ENCODE measurements around the gene PTH2R. TPM values are rescaled to one million over a fixed set of nuclear protein-coding genes. Genes with fewer than 3 reads are reported as not detected.
"Not testable (repeated sequence)": the region's sequence is repeated elsewhere in the genome, so short reads cannot be mapped to it uniquely, and the experiment has no call there.

The PTH2R gene
- total RNA-seq, 2 donors from 2014 or later, result 0.37 TPM; not detected in 1

DNA sequence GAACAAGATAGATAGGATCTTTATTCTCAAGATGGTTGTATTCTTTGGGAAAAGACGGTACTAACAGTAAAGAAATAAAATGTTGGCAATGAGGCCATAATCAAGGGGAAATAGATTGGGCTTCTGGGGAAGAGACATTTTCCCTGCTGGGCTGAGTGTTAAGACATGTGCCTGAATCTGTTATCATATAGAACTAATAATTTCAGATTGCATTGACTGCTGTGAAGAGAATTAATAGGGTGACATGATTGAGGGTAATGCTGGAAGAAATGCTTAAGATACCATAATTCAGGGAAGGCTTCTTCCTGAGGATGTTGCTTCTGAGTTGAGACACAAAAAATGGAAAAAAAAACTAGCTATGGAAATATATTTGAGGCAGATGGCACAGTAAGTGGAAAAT is 105.0 kb downstream of the PTH2R start:
- DNase-seq, result no peak
- no peak overlapping the region for H3K27ac Mint-ChIP-seq
- TF ChIP-seq, protein P1, sequence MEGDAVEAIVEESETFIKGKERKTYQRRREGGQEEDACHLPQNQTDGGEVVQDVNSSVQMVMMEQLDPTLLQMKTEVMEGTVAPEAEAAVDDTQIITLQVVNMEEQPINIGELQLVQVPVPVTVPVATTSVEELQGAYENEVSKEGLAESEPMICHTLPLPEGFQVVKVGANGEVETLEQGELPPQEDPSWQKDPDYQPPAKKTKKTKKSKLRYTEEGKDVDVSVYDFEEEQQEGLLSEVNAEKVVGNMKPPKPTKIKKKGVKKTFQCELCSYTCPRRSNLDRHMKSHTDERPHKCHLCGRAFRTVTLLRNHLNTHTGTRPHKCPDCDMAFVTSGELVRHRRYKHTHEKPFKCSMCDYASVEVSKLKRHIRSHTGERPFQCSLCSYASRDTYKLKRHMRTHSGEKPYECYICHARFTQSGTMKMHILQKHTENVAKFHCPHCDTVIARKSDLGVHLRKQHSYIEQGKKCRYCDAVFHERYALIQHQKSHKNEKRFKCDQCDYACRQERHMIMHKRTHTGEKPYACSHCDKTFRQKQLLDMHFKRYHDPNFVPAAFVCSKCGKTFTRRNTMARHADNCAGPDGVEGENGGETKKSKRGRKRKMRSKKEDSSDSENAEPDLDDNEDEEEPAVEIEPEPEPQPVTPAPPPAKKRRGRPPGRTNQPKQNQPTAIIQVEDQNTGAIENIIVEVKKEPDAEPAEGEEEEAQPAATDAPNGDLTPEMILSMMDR (conservative IDR thresholded peaks at IDR 0.05), result no peak
- no peak overlapping the region for H3K27ac ChIP-seq (ENCODE audit: low read depth, low read length)
- H3K4me3 Mint-ChIP-seq, result no peak overlapping the region
- peaks cover 20% of the 10 kb centered on the region for H3K9me3 ChIP-seq (ENCODE audit: control insufficient read depth, low read length)
- H3K27me3 ChIP-seq (ENCODE audit: control insufficient read depth, insufficient read depth, low read length, poor library complexity, severe bottlenecking), result no peaks in the 10 kb centered on the region
- H3K9me3 Mint-ChIP-seq, result peaks cover 31% of the 10 kb centered on the region
- no peaks in the 10 kb centered on the region for H3K4me1 Mint-ChIP-seq
- no peak overlapping the region for H3K9ac ChIP-seq (ENCODE audit: extremely low read depth, low read length, poor library complexity, severe bottlenecking)
- no peak overlapping the region for H3K4me3 ChIP-seq (ENCODE audit: low read length)
- no peaks in the 10 kb centered on the region for H3K4me1 ChIP-seq (ENCODE audit: control insufficient read depth, insufficient read depth, low read length)
- no peaks in the 10 kb centered on the region for H3K36me3 ChIP-seq (ENCODE audit: control insufficient read depth, insufficient read depth, low read length)
- 84 to 100% methylated on average over 1 of the region's 1 CpG for WGBS, 2 experiments (ENCODE audit: insufficient coverage in 1 of 2, insufficient read length in 1 of 2)
- H3K36me3 Mint-ChIP-seq (ENCODE audit: low read depth), result no peaks in the 10 kb centered on the region
- no peaks in the 10 kb centered on the region for H3K27me3 Mint-ChIP-seq (ENCODE audit: insufficient read depth)

- no peaks in the 10 kb centered on the region for H3K27me3 Mint-ChIP-seq (ENCODE audit: insufficient read depth)
- no peaks in the 10 kb centered on the region for H3K36me3 Mint-ChIP-seq (ENCODE audit: low read depth)
- H3K4me3 Mint-ChIP-seq, result no peak overlapping the region
- Histone ChIP-seq H3K27ac (ENCODE audit: low read depth, low read length) (no peak overlapping the region), H3K36me3 (ENCODE audit: control insufficient read depth, insufficient read depth, low read length) (no peaks in the 10 kb centered on the region), H3K4me1 (ENCODE audit: control insufficient read depth, insufficient read depth, low read length) (no peaks in the 10 kb centered on the region), H3K27me3 (ENCODE audit: control insufficient read depth, insufficient read depth, low read length, poor library complexity, severe bottlenecking) (no peaks in the 10 kb centered on the region), H3K9me3 (ENCODE audit: control insufficient read depth, low read length) (peaks cover 20% of the 10 kb centered on the region), H3K4me3 (ENCODE audit: low read length) (no peak overlapping the region), H3K9ac (ENCODE audit: extremely low read depth, low read length, poor library complexity, severe bottlenecking) (no peak overlapping the region)
- DNase-seq, result no peak
- no peaks in the 10 kb centered on the region for H3K4me1 Mint-ChIP-seq
- H3K9me3 Mint-ChIP-seq, result peaks cover 32% of the 10 kb centered on the region
- WGBS, 2 experiments (ENCODE audit: insufficient coverage in 1 of 2, insufficient read length in 1 of 2), result 93 to 100% methylated on average over 1 of the region's 1 CpG
- no peak overlapping the region for H3K27ac Mint-ChIP-seq
- TF ChIP-seq, protein P1 (conservative IDR thresholded peaks at IDR 0.05), result no peak
Observed at GRCh38 chr2:208515099-208515498, 108.5 kb downstream of the PTH2R start.

DNA sequence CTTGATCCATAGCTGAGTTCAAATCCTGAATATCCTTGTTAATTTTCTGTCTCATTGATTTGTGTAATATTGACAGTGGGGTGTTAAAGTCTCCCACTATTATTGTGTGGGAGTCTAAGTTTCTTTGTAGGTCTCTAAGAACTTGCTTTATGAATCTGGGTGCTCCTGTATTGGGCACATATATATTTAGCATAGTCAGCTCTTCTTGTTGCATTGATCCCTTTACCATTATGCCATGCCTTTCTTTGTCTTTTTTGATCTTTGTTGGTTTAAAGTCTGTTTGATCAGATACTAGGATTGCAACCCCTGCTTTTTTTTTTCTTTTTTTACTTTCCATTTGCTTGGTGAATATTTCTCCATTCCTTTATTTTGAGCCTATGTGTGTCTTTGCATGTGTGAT is 116.5 kb downstream of the PTH2R start:
- not testable (repeated sequence) for H3K9me3 ChIP-seq (ENCODE audit: control insufficient read depth, low read length); H3K27me3 ChIP-seq (ENCODE audit: control insufficient read depth, insufficient read depth, low read length, poor library complexity, severe bottlenecking); H3K27me3 Mint-ChIP-seq (ENCODE audit: insufficient read depth); H3K27ac Mint-ChIP-seq; H3K27ac ChIP-seq (ENCODE audit: low read depth, low read length); H3K36me3 Mint-ChIP-seq (ENCODE audit: low read depth); H3K4me3 ChIP-seq (ENCODE audit: low read length); H3K4me1 Mint-ChIP-seq; H3K36me3 ChIP-seq (ENCODE audit: control insufficient read depth, insufficient read depth, low read length); H3K9ac ChIP-seq (ENCODE audit: extremely low read depth, low read length, poor library complexity, severe bottlenecking); H3K4me3 Mint-ChIP-seq; DNase-seq; H3K4me1 ChIP-seq (ENCODE audit: control insufficient read depth, insufficient read depth, low read length)
- H3K9me3 Mint-ChIP-seq, result peaks cover 36% of the 10 kb centered on the region

DNA sequence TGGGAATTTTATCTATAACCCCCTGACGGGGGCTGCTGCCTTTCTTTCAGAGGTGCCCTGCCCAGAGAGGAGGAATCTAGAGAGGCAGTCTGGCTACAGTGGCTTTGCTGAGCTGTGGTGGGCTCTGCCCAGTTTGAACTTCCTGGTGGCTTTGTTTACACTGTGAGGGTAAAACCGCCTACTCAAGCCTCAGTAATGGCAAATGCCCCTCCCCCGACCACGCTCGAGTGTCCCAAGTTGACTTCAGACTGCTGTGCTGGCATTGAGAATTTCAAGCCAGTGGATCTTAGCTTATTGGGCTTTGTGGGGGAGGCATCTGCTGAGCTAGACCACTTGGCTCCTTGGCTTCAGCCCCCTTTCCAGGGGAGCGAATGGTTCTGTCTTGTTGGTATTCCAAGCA is 118.6 kb downstream of the PTH2R start:
- not testable (repeated sequence) for H3K9me3 ChIP-seq (ENCODE audit: control insufficient read depth, low read length); H3K9ac ChIP-seq (ENCODE audit: extremely low read depth, low read length, poor library complexity, severe bottlenecking); H3K27ac Mint-ChIP-seq; H3K4me3 ChIP-seq (ENCODE audit: low read length); DNase-seq; H3K36me3 ChIP-seq (ENCODE audit: control insufficient read depth, insufficient read depth, low read length); H3K27me3 Mint-ChIP-seq (ENCODE audit: insufficient read depth); H3K4me1 ChIP-seq (ENCODE audit: control insufficient read depth, insufficient read depth, low read length); H3K4me1 Mint-ChIP-seq; H3K27me3 ChIP-seq (ENCODE audit: control insufficient read depth, insufficient read depth, low read length, poor library complexity, severe bottlenecking); H3K36me3 Mint-ChIP-seq (ENCODE audit: low read depth); H3K4me3 Mint-ChIP-seq; H3K27ac ChIP-seq (ENCODE audit: low read depth, low read length)
- WGBS, 2 experiments (ENCODE audit: insufficient coverage in 1 of 2, insufficient read length in 1 of 2), result 85 to 96% methylated on average over 4 to 6 of the region's 6 CpGs
- H3K9me3 Mint-ChIP-seq, result peaks cover 37% of the 10 kb centered on the region

Measured in endodermal cell (in vitro differentiated cells).